ENCODE data around the gene MRPS2. TPM values are rescaled to one million over a fixed set of nuclear protein-coding genes. Genes with fewer than 3 reads are reported as not detected.

The MRPS2 gene
- total RNA-seq, 1 experiment from 2014 or later: 77.6 TPM

GRCh38 chr9:135468854-135469521 is 31.5 kb upstream of the MRPS2 start:
- Mint-ChIP-seq H3K27ac (no peak overlapping the region), H3K9me3 (no peaks in the 10 kb centered on the region), H3K27me3 (ENCODE audit: low read depth) (no peaks in the 10 kb centered on the region), H3K4me1 (peaks cover 27% of the 10 kb centered on the region), H3K4me3 (no peak overlapping the region), H3K36me3 (no peaks in the 10 kb centered on the region)
- POLR2A ChIA-PET: interaction anchor here (0.6 kb wide), 1 partner anchor 58 kb away, joined by 4 read pairs; no protein-coding TSS in a partner anchor
- TF ChIP-seq, protein P1, sequence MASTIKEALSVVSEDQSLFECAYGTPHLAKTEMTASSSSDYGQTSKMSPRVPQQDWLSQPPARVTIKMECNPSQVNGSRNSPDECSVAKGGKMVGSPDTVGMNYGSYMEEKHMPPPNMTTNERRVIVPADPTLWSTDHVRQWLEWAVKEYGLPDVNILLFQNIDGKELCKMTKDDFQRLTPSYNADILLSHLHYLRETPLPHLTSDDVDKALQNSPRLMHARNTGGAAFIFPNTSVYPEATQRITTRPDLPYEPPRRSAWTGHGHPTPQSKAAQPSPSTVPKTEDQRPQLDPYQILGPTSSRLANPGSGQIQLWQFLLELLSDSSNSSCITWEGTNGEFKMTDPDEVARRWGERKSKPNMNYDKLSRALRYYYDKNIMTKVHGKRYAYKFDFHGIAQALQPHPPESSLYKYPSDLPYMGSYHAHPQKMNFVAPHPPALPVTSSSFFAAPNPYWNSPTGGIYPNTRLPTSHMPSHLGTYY (CRISPR knock-in tag; IDR thresholded peaks at IDR 0.05): no peak
- TF ChIP-seq, protein P2, sequence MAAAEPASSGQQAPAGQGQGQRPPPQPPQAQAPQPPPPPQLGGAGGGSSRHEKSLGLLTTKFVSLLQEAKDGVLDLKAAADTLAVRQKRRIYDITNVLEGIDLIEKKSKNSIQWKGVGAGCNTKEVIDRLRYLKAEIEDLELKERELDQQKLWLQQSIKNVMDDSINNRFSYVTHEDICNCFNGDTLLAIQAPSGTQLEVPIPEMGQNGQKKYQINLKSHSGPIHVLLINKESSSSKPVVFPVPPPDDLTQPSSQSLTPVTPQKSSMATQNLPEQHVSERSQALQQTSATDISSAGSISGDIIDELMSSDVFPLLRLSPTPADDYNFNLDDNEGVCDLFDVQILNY (CRISPR knock-in tag; IDR thresholded peaks at IDR 0.05): no peak
- no peak for TF ChIP-seq NR2C2 (CRISPR knock-in tag; IDR thresholded peaks at IDR 0.05)
- TF ChIP-seq AR (CRISPR knock-in tag; IDR thresholded peaks at IDR 0.05): no peak
- TF ChIP-seq, protein P3, sequence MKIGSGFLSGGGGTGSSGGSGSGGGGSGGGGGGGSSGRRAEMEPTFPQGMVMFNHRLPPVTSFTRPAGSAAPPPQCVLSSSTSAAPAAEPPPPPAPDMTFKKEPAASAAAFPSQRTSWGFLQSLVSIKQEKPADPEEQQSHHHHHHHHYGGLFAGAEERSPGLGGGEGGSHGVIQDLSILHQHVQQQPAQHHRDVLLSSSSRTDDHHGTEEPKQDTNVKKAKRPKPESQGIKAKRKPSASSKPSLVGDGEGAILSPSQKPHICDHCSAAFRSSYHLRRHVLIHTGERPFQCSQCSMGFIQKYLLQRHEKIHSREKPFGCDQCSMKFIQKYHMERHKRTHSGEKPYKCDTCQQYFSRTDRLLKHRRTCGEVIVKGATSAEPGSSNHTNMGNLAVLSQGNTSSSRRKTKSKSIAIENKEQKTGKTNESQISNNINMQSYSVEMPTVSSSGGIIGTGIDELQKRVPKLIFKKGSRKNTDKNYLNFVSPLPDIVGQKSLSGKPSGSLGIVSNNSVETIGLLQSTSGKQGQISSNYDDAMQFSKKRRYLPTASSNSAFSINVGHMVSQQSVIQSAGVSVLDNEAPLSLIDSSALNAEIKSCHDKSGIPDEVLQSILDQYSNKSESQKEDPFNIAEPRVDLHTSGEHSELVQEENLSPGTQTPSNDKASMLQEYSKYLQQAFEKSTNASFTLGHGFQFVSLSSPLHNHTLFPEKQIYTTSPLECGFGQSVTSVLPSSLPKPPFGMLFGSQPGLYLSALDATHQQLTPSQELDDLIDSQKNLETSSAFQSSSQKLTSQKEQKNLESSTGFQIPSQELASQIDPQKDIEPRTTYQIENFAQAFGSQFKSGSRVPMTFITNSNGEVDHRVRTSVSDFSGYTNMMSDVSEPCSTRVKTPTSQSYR (CRISPR knock-in tag; IDR thresholded peaks at IDR 0.05): no peak
- DNase-seq (ENCODE audit: low spot score) (no peak), ATAC-seq (no peak)
- CTCF ChIA-PET: interaction anchor here (2.4 kb wide), 1 partner anchor 30 kb away, joined by 7 read pairs; no protein-coding TSS in a partner anchor

GRCh38 chr9:135471791-135472640 is 28.5 kb upstream of the MRPS2 start:
- Mint-ChIP-seq H3K27ac (peak overlapping the region; percentile 90), H3K27me3 (ENCODE audit: low read depth) (no peaks in the 10 kb centered on the region), H3K36me3 (no peaks in the 10 kb centered on the region), H3K9me3 (no peaks in the 10 kb centered on the region), H3K4me1 (peaks cover 37% of the 10 kb centered on the region), H3K4me3 (no peak overlapping the region)
- TF ChIP-seq EMX1 (CRISPR knock-in tag; IDR thresholded peaks at IDR 0.05): no peak
- no peak for TF ChIP-seq KAT7 (CRISPR knock-in tag; IDR thresholded peaks at IDR 0.05; ENCODE audit: borderline replicate concordance)
- no peak for TF ChIP-seq JAZF1 (CRISPR knock-in tag; IDR thresholded peaks at IDR 0.05)
- no peak for TF ChIP-seq ZNF416 (CRISPR knock-in tag; IDR thresholded peaks at IDR 0.05)
- TF ChIP-seq, protein P4, sequence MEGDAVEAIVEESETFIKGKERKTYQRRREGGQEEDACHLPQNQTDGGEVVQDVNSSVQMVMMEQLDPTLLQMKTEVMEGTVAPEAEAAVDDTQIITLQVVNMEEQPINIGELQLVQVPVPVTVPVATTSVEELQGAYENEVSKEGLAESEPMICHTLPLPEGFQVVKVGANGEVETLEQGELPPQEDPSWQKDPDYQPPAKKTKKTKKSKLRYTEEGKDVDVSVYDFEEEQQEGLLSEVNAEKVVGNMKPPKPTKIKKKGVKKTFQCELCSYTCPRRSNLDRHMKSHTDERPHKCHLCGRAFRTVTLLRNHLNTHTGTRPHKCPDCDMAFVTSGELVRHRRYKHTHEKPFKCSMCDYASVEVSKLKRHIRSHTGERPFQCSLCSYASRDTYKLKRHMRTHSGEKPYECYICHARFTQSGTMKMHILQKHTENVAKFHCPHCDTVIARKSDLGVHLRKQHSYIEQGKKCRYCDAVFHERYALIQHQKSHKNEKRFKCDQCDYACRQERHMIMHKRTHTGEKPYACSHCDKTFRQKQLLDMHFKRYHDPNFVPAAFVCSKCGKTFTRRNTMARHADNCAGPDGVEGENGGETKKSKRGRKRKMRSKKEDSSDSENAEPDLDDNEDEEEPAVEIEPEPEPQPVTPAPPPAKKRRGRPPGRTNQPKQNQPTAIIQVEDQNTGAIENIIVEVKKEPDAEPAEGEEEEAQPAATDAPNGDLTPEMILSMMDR (IDR thresholded peaks at IDR 0.05): no peak
- no peak for TF ChIP-seq CBFB (CRISPR knock-in tag; IDR thresholded peaks at IDR 0.05; ENCODE audit: low read depth)
- no peak for TF ChIP-seq GRHL2 (CRISPR knock-in tag; IDR thresholded peaks at IDR 0.05; ENCODE audit: insufficient replicate concordance, severe bottlenecking)
- TF ChIP-seq ZNF317 (CRISPR knock-in tag; IDR thresholded peaks at IDR 0.05; ENCODE audit: borderline replicate concordance, low read depth): no peak
- no peak for TF ChIP-seq NR3C1 (CRISPR knock-in tag; conservative IDR thresholded peaks at IDR 0.05; ENCODE audit: low read depth)
- TF ChIP-seq, protein P5, sequence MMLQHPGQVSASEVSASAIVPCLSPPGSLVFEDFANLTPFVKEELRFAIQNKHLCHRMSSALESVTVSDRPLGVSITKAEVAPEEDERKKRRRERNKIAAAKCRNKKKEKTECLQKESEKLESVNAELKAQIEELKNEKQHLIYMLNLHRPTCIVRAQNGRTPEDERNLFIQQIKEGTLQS (CRISPR knock-in tag; conservative IDR thresholded peaks at IDR 0.05): no peak
- POLR2A ChIA-PET: no interaction called here
- peak; percentile 18; the same call in 1 of the 2 replicates for ATAC-seq
- DNase-seq (ENCODE audit: low spot score): peak; percentile 38
- CTCF ChIA-PET: interaction anchor here (0.9 to 1.4 kb wide), 6 partner anchors 14 to 34 kb away, joined by 3 to 8 read pairs (median 4); a partner anchor contains a TSS

All from WTC11 (cell line).